IMR-90 (cell line): ENCODE data around the gene RPS27L. TPM values are rescaled to one million over a fixed set of nuclear protein-coding genes. Genes with fewer than 3 reads are reported as not detected.
A peak's percentile ranks its signal among the peaks of the same experiment; 100 is the strongest.

Experiments used
- ATAC-seq: fragments of 200-7000 bp; cut with Tn5 transposase; 2 replicates; pipeline ENCODE4 v1.9.1; 2020; ENCODE audit warnings: low read depth, mild to moderate bottlenecking, moderate library complexity
- BruUV-seq: library from RNA; stranded (reverse); fragments of 400-500 nt; replicated peaks from 2 replicates; lab custom pipeline; 2021; lab: Mats Ljungman, UMichigan
- CTCF ChIA-PET: fragments of 300-600 bp; formaldehyde crosslinking; extraction: SDS; loops from one replicate; lab custom pipeline; 2021; ENCODE audit warnings: antibody characterized with exemption; lab: Yijun Ruan, JAX
- POLR2A ChIA-PET: fragments of 300-600 bp; sonication (Branson Sonifier 250); formaldehyde crosslinking; loops from one replicate; lab custom pipeline; 2022; ENCODE audit warnings: antibody characterized with exemption; ENCODE audit not compliant: unreplicated experiment; lab: Charles Lee
- DNase-seq: peaks from one replicate; pipeline ENCODE4 v3.0.0; 2013
- H2AFZ ChIP-seq: replicated peaks from 2 replicates; pipeline ENCODE3; 2013; ENCODE audit warnings: low read length, mild to moderate bottlenecking; ENCODE audit not compliant: poor library complexity
- H2AK5ac ChIP-seq: 2 replicates; pipeline ENCODE4 v1.6.1; 2013; ENCODE audit warnings: low read depth, low read length, inconsistent platforms
- H2AK9ac ChIP-seq: replicated peaks from 2 replicates; pipeline ENCODE3; 2013; ENCODE audit warnings: mild to moderate bottlenecking, low read depth, low read length, moderate library complexity; ENCODE audit not compliant: poor library complexity
- H2BK120ac ChIP-seq: 2 replicates; pipeline ENCODE4 v1.6.1; 2013; ENCODE audit warnings: low read depth, low read length, inconsistent platforms
- H2BK15ac ChIP-seq: 3 replicates; pipeline ENCODE4 v1.6.1; 2013; ENCODE audit warnings: low read depth, low read length, inconsistent platforms
- H2BK20ac ChIP-seq: 2 replicates; pipeline ENCODE4 v1.6.1; 2013; ENCODE audit warnings: low read depth, mild to moderate bottlenecking, inconsistent platforms, low read length, moderate library complexity
- H2BK5ac ChIP-seq: 2 replicates; pipeline ENCODE4 v1.6.1; 2013; ENCODE audit warnings: mild to moderate bottlenecking, low read depth, low read length, inconsistent platforms; ENCODE audit not compliant: poor library complexity, severe bottlenecking
- H3K14ac ChIP-seq: replicated peaks from 2 replicates; pipeline ENCODE4 v1.6.1; 2013; ENCODE audit warnings: low read depth, low read length, inconsistent platforms
- H3K18ac ChIP-seq: 2 replicates; pipeline ENCODE4 v1.6.1; 2013; ENCODE audit warnings: low read depth, low read length, control low read depth
- H3K23ac ChIP-seq: 2 replicates; pipeline ENCODE4 v1.6.1; 2013; ENCODE audit warnings: low read depth, low read length, inconsistent platforms
- H3K27ac ChIP-seq: 2 replicates; pipeline ENCODE4 v1.5.1; 2013; ENCODE audit warnings: mild to moderate bottlenecking, control low read depth, low read length; ENCODE audit not compliant: insufficient read depth
- H3K27me3 ChIP-seq: 2 replicates; pipeline ENCODE4 v1.6.1; 2013; ENCODE audit warnings: low read length; ENCODE audit not compliant: control insufficient read depth, insufficient read depth
- H3K36me3 ChIP-seq: 2 replicates; pipeline ENCODE4 v1.6.1; 2013; ENCODE audit warnings: low read length, mixed read lengths; ENCODE audit not compliant: control insufficient read depth, insufficient read depth
- H3K4ac ChIP-seq: 2 replicates; pipeline ENCODE4 v1.6.1; 2013; ENCODE audit warnings: low read depth, low read length, inconsistent platforms
- H3K4me1 ChIP-seq: 2 replicates; pipeline ENCODE4 v1.6.1; 2013; ENCODE audit warnings: low read length, mixed read lengths; ENCODE audit not compliant: control insufficient read depth, insufficient read depth
- H3K4me2 ChIP-seq: 2 replicates; pipeline ENCODE4 v1.6.1; 2013; ENCODE audit warnings: low read depth, mild to moderate bottlenecking, control low read depth, low read length, moderate library complexity
- H3K4me3 ChIP-seq: 2 replicates; pipeline ENCODE4 v1.5.1; 2013; ENCODE audit warnings: low read depth, mild to moderate bottlenecking, control low read depth, low read length, moderate library complexity; ENCODE audit not compliant: insufficient read depth
- H3K56ac ChIP-seq: 2 replicates; pipeline ENCODE4 v1.6.1; 2013; ENCODE audit warnings: low read length, inconsistent platforms; ENCODE audit not compliant: insufficient read depth; ENCODE audit errors: extremely low read depth
- H3K79me1 ChIP-seq, 2 experiments: 2 replicates each; pipeline ENCODE4 v1.6.1; 2013; ENCODE audit warnings: low read length in 2 of 2, inconsistent platforms in 1 of 2, low read depth in 1 of 2
- H3K9ac ChIP-seq: 2 replicates; pipeline ENCODE4 v1.6.1; 2013; ENCODE audit warnings: low read depth, low read length, control low read depth
- H3K9me1 ChIP-seq: 2 replicates; pipeline ENCODE4 v1.6.1; 2013; ENCODE audit warnings: low read length, inconsistent platforms; ENCODE audit not compliant: insufficient read depth
- H3K9me3 ChIP-seq: 2 replicates; pipeline ENCODE4 v1.6.1; 2013; ENCODE audit warnings: low read length; ENCODE audit not compliant: control insufficient read depth, insufficient read depth
- H4K20me1 ChIP-seq: 2 replicates; pipeline ENCODE4 v1.6.1; 2013; ENCODE audit warnings: low read length, inconsistent platforms; ENCODE audit not compliant: insufficient read depth
- H4K5ac ChIP-seq: 2 replicates; pipeline ENCODE4 v1.6.1; 2013; ENCODE audit warnings: mild to moderate bottlenecking, low read depth, low read length, control low read depth
- H4K8ac ChIP-seq, 2 experiments: 2 replicates each; pipeline ENCODE4 v1.6.1; 2013; ENCODE audit warnings: low read depth in 2 of 2, low read length in 2 of 2, control low read depth in 1 of 2, inconsistent platforms in 1 of 2
- H4K91ac ChIP-seq: 2 replicates; pipeline ENCODE4 v1.6.1; 2013; ENCODE audit warnings: low read depth, low read length, inconsistent platforms; ENCODE audit not compliant: insufficient read depth
- BHLHE40 ChIP-seq: fragments of 150-350 bp; IDR thresholded peaks from 2 replicates; pipeline ENCODE4 v1.6.1; 2016; ENCODE audit warnings: mild to moderate bottlenecking, low read depth, low read length
- CEBPB ChIP-seq: IDR thresholded peaks from 2 replicates; pipeline ENCODE4 v1.6.1; 2012; ENCODE audit warnings: low read depth, low read length, improper control_type of control experiment
- CHD1 ChIP-seq: IDR thresholded peaks from 2 replicates; pipeline ENCODE4 v1.6.1; 2012; ENCODE audit warnings: low read depth, low read length, improper control_type of control experiment
- ELK1 ChIP-seq: fragments of 150-350 bp; IDR thresholded peaks from 2 replicates; pipeline ENCODE4 v1.6.1; 2016; ENCODE audit warnings: low read depth, mild to moderate bottlenecking, low read length, moderate library complexity, borderline replicate concordance
- FOS ChIP-seq: fragments of 150-350 bp; IDR thresholded peaks from 2 replicates; pipeline ENCODE4 v1.6.1; 2016; ENCODE audit warnings: low read depth, low read length
- MAFK ChIP-seq: IDR thresholded peaks from 2 replicates; pipeline ENCODE4 v1.6.1; 2012; ENCODE audit warnings: low read depth, low read length, improper control_type of control experiment
- MAZ ChIP-seq: IDR thresholded peaks from 2 replicates; pipeline ENCODE4 v1.6.1; 2012; ENCODE audit warnings: low read depth, mild to moderate bottlenecking, low read length, improper control_type of control experiment, moderate library complexity, borderline replicate concordance
- MXI1 ChIP-seq: IDR thresholded peaks from 2 replicates; pipeline ENCODE4 v1.6.1; 2012; ENCODE audit warnings: low read depth, mild to moderate bottlenecking, low read length, moderate library complexity, borderline replicate concordance
- NFE2L2 ChIP-seq: fragments of 150-350 bp; IDR thresholded peaks from 2 replicates; pipeline ENCODE4 v1.6.1; 2016; ENCODE audit warnings: low read depth, mild to moderate bottlenecking, low read length
- POLR2A ChIP-seq: IDR thresholded peaks from 2 replicates; pipeline ENCODE4 v1.6.1; 2012; ENCODE audit warnings: mild to moderate bottlenecking, low read depth, low read length
- RAD21 ChIP-seq: IDR thresholded peaks from 2 replicates; pipeline ENCODE4 v1.6.1; 2012; ENCODE audit warnings: low read length, improper control_type of control experiment
- RFX5 ChIP-seq: IDR thresholded peaks from 2 replicates; pipeline ENCODE4 v1.8.0; 2012; ENCODE audit warnings: low read depth, mild to moderate bottlenecking, low read length, moderate library complexity
- SMC3 ChIP-seq: fragments of 150-350 bp; IDR thresholded peaks from 2 replicates; pipeline ENCODE4 v1.6.1; 2016; ENCODE audit warnings: low read depth, mild to moderate bottlenecking, antibody characterized with exemption, low read length, moderate library complexity
- USF2 ChIP-seq: fragments of 150-350 bp; IDR thresholded peaks from 2 replicates; pipeline ENCODE4 v1.6.1; 2017; ENCODE audit warnings: mild to moderate bottlenecking, antibody characterized with exemption, low read length, low read depth
- WGBS, 2 experiments: methylation state at CpG; one replicate each; pipeline versions ENCODE4 v1.1.5 to v1.1.7; 2013; ENCODE audit warnings: missing lambda C conversion rate in 2 of 2; ENCODE audit not compliant: insufficient read length in 1 of 2; ENCODE audit errors: extremely low coverage in 2 of 2; 5-methylcytosine and 5-hydroxymethylcytosine counted together
- dilution Hi-C: fragments of 300-500 bp; cut with HindIII; formaldehyde crosslinking; loops from one replicate; pipeline ENCODE4 v1.14.3; 2018; ENCODE audit warnings: low sequenced_read_pairs; ENCODE audit not compliant: unreplicated experiment
- in situ Hi-C: fragments of 300-500 bp; cut with MboI; formaldehyde crosslinking; loops from 3 replicates; pipeline ENCODE4 v1.14.3; 2019; ENCODE audit warnings: low sequenced_read_pairs, inconsistent platforms, mixed read lengths
- intact Hi-C: fragments of 100-400 bp; cut with micrococcal nuclease; formaldehyde crosslinking; loops from 2 replicates; pipeline ENCODE4 v1.10.0; 2022
- polyA plus RNA-seq, 3 experiments: library from polyadenylated mRNA; depleted of rRNA; stranded (reverse); fragments of >200 nt; gene quantifications; 2 replicates each; pipeline ENCODE4 v1.2.3, GENCODE V29; 2012; ENCODE audit warnings: low replicate concordance in 1 of 3
- total RNA-seq: library from RNA; depleted of rRNA; stranded (reverse); fragments of >200 nt; gene quantifications from 2 replicates; pipeline ENCODE4 v1.2.3, GENCODE V29; 2012
- TF ChIP-seq, protein P1 (sequence below): conservative IDR thresholded peaks from 2 replicates; pipeline ENCODE4 v1.5.1; 2012; ENCODE audit warnings: mild to moderate bottlenecking, low read depth, low read length, improper control_type of control experiment

RPS27L gene
- total and polyA plus RNA-seq, 2 of the 4 experiments (the other 2 are of a cell fraction): 53.1 to 302 TPM

DNA sequence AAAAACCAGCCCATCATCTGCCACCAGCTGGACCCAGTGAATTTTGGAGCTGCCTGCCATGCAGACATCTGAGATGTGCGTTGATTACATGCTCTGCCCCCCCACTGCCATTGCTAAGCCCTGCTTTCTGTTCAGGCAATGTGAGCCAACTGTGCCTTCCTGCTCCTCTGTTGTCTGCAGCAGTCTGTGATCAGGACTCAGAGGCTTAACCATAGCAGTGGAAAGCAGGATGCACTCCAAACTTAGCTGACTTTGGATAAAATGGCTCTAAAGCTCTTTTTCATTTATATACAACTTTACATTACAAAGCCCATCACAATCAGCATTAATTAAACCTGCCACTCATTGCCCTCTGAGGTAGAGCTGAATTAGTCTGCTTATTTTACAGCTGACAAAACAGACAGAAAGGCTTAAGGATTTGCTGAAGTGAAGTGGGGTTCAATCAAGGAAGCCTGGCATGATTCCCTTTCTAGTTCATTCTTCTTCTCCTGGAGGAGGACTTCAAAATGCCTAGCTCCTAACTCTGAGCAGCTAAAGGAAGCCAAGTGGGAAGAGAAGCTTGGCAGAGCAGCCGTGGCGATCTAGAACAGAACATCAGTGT, 15.7 kb upstream of the RPS27L start:
- H2BK15ac ChIP-seq: peak overlapping the region; percentile 65; the same call in 2 of the 3 replicates
- peak; percentile 60 for ATAC-seq
- intact Hi-C loops: no loop called here
- H3K56ac ChIP-seq: no peak overlapping the region
- H2AFZ ChIP-seq: no peak overlapping the region
- H3K18ac ChIP-seq: no peak overlapping the region
- H3K23ac ChIP-seq: no peak overlapping the region
- CTCF ChIA-PET: no interaction called here
- in situ Hi-C loops: loop anchor here (25.0 kb wide), 1 partner anchor 239 kb away; no protein-coding TSS in a partner anchor
- no peak overlapping the region for H2BK120ac ChIP-seq
- H3K9me3 ChIP-seq: no peaks in the 10 kb centered on the region
- no peaks in the 10 kb centered on the region for H3K79me1 ChIP-seq
- no peaks in the 10 kb centered on the region for H4K20me1 ChIP-seq
- H3K4me1 ChIP-seq: peaks cover 4% of the 10 kb centered on the region
- no peak overlapping the region for H3K4me2 ChIP-seq
- WGBS, 2 experiments: no CpG with 5 or more reads among the region's 3 CpGs
- no peak overlapping the region for H2AK9ac ChIP-seq
- H3K27me3 ChIP-seq: no peaks in the 10 kb centered on the region
- H3K14ac ChIP-seq: 0 out of 2 replicates have a peak overlapping the region, but pooled peaks have one; percentile 14
- H3K4ac ChIP-seq: no peak overlapping the region
- H4K91ac ChIP-seq: no peak overlapping the region
- no peaks in the 10 kb centered on the region for H3K36me3 ChIP-seq
- no peak overlapping the region for H3K9ac ChIP-seq
- H3K27ac ChIP-seq: no peak overlapping the region
- H3K9me1 ChIP-seq: peaks cover 6% of the 10 kb centered on the region; the same call in 1 of the 2 replicates
- BruUV-seq: no TSS peak
- no peak overlapping the region; the same call in 1 of the 2 replicates for H2AK5ac ChIP-seq
- dilution Hi-C loops: no loop called here
- no peak overlapping the region for H4K8ac ChIP-seq
- H4K5ac ChIP-seq: no peak overlapping the region
- POLR2A ChIA-PET: interaction anchor here (0.7 kb wide), 1 partner anchor 19 kb away, joined by 4 read pairs; no protein-coding TSS in a partner anchor
- no peak for TF ChIP-seq USF2
- TF ChIP-seq BHLHE40: no peak
- TF ChIP-seq, protein P1, sequence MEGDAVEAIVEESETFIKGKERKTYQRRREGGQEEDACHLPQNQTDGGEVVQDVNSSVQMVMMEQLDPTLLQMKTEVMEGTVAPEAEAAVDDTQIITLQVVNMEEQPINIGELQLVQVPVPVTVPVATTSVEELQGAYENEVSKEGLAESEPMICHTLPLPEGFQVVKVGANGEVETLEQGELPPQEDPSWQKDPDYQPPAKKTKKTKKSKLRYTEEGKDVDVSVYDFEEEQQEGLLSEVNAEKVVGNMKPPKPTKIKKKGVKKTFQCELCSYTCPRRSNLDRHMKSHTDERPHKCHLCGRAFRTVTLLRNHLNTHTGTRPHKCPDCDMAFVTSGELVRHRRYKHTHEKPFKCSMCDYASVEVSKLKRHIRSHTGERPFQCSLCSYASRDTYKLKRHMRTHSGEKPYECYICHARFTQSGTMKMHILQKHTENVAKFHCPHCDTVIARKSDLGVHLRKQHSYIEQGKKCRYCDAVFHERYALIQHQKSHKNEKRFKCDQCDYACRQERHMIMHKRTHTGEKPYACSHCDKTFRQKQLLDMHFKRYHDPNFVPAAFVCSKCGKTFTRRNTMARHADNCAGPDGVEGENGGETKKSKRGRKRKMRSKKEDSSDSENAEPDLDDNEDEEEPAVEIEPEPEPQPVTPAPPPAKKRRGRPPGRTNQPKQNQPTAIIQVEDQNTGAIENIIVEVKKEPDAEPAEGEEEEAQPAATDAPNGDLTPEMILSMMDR: no peak
- no peak for TF ChIP-seq POLR2A
- TF ChIP-seq FOS: no peak
- TF ChIP-seq CHD1: no peak
- TF ChIP-seq RAD21: no peak
- TF ChIP-seq MAFK: no peak
- no peak for TF ChIP-seq ELK1
- no peak for TF ChIP-seq CEBPB
- TF ChIP-seq SMC3: no peak
- no peak for TF ChIP-seq NFE2L2
- TF ChIP-seq MAZ: no peak
- no peak for TF ChIP-seq RFX5
- no peak for TF ChIP-seq MXI1
- H2BK5ac ChIP-seq: no peak overlapping the region
- H3K4me3 ChIP-seq: no peak overlapping the region
- H2BK20ac ChIP-seq: no peak overlapping the region
- no peak for DNase-seq
